HT-29 (cell line): ENCODE data around the gene TEX22. TPM values are rescaled to one million over a fixed set of nuclear protein-coding genes. Genes with fewer than 3 reads are reported as not detected.
"Not testable (repeated sequence)": the region's sequence is repeated elsewhere in the genome, so short reads cannot be mapped to it uniquely, and the experiment has no call there.

Source experiments
- DNase-seq: peaks from one replicate; pipeline ENCODE4 v3.0.0-alpha.2; 2015; ENCODE audit warnings: low spot score
- total RNA-seq: library from RNA; depleted of rRNA; stranded (reverse); fragments of >200 nt; shearing (Covaris generic); gene quantifications from 2 replicates; pipeline ENCODE4 v1.2.3, GENCODE V29; 2014; rRNA removed

TEX22 gene, protein sequence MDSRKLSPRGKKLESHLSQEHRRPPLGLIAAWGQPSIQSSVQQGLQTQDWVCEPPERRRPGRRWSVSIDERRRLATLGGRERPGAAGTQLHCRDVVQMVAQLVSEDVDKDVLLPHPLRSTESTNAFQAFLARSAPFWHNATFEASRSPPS
- total RNA-seq, result not detected in 2 replicates

DNA sequence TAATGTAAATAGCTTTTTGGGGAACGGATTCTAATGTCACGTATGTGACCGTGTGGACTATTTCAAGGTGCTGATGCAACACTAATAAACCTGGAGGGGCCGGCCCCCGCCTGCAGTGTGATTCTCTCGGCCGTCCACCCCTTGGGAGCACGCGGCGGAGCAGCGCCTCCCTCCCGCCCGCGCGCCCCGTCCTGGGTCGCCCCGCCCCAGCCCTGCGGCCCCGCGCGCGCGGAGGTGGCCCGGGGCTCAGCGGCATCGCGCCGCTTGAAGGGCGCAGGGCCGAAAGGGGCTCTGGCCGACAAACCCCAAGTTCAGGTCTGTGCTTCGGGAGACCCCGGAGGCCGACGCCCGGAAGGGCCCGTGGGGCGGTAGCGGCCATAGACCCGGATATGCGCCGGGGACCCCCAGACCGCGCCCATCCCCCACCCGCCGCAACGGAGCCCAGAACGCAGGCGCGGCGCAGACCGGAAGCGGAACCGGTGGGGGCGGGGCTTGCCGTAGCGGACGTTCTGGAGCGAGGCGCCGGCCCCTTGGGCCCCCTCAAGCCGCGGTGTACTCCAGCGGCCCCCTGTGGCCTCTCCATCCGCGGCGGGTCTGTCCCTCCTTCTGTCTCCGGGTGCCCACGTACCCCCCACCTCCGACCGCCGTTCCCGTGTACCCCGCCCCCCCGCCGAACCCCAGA, at the start of gene TEX22:
Gene TEX22, plus strand, starts transcription at position 495 of the 682 bp plus-strand sequence. CDS start 803 bp downstream, outside the sequence.
- DNase-seq, result peak; percentile 69

DNA sequence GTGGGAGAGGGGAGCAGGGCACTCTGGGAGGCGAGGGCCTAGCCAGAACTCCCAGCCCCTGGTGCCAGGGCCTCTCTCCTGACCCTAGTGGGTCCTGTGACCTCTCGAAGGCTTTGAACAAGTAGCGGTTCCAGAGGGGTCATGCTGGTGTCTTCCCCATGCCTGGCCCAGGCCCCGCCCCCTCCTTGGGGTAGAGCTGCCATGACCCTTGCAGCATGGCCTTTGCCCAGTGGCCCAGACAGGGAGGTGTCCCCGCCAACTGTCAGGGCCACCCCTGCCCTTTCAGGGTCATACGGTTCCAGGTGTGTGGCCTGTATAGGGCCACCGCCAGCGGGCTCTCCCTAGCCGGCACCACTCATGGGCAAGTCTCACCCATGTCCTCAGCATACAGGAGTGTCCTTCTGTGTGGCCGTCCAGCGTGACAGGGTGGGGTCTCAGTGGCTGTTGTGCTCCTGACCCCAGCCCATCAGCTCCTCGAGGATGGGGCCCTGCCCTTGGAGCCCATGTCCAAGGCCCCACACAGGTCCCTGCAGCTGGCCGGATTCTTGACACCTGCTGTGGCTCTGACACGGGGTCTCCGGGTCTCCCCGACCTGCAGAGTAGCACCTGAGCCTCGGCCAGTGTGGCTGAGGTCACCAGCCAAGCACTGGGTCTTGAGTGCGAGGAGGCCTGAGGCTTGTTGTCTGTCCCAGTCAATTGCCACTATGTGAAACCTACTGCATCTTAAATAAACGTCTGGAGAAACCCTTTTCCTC, 49.2 kb upstream of the TEX22 start:
- no peak for DNase-seq

DNA sequence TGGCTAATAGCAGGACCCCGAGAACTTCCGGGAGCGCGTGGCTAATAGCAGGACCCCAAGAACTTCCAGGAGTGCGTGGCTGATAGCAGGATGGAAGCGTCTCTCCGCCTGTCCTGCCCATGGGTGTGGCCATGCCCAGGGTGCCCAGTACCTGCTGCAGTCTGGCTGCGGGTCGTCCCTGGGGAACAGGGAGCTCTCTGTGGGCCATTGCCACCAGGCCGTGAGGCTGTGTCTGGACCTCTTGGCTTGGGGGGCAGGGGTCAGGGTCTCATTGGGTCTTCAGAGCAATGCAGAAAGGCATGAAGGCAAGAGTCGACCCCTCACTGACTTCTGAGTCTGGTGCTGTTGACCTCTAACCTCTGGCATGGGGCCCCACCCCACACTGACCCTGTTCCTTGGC, 48.3 kb upstream of the TEX22 start:
- DNase-seq, result no peak

DNA sequence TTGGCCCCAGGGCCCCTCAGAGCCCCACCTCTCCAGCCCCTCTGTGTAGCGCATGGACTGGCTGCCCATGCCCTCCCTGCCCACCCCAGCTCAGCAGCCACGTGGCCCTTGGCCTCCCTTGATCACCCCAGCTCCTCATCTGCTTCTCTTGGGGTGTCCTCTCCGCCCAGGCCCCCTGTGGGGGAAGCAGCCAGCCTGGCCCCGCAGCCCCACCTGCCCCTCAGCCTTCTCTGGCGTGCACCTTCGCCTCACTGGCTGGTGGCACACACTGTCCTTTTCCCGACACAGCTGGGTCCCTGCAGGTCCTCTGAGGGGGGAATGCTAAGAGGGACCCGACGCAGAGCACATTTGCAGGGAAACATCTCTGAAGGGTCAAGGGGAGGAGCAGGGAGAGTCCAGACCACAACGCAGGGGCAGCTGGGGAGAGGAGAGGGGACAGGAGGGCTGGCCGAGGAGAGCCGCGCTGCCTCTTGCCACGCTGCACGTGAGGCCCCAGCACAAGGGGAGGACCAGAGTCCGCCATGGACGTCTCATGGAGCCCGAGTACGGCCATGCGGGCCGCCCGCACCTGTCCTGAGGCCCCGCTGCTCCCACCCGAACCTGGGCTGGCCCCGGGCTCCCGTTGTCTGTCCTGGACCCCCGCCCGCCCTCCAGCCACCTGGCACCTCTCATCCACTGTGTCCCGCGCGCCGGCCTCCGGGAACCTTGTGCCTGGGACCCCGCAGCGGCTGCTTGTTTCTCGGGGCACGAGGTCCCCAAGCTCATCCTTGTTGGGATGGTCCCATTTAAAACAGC, 47.7 kb upstream of the TEX22 start:
- DNase-seq, result no peak

DNA sequence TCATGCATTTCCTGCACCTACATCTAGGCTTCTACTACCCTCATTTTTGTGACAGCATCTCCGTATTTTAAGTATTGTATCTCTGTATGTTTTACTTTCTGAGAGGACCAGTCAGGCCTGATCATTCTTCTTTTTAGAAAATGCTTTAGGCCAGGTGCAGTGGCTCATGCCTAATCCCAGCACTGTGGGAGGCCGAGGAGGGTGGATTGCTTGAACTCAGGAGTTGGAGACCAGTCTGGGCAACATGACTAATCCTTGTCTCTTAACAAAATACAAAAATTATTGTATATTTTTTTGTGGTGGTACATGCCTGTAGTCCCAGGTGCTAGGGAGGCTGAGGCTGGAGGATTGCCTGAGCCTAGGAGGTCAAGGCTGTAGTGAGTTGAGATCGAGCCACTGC, 46.9 kb upstream of the TEX22 start:
- no peak for DNase-seq

DNA sequence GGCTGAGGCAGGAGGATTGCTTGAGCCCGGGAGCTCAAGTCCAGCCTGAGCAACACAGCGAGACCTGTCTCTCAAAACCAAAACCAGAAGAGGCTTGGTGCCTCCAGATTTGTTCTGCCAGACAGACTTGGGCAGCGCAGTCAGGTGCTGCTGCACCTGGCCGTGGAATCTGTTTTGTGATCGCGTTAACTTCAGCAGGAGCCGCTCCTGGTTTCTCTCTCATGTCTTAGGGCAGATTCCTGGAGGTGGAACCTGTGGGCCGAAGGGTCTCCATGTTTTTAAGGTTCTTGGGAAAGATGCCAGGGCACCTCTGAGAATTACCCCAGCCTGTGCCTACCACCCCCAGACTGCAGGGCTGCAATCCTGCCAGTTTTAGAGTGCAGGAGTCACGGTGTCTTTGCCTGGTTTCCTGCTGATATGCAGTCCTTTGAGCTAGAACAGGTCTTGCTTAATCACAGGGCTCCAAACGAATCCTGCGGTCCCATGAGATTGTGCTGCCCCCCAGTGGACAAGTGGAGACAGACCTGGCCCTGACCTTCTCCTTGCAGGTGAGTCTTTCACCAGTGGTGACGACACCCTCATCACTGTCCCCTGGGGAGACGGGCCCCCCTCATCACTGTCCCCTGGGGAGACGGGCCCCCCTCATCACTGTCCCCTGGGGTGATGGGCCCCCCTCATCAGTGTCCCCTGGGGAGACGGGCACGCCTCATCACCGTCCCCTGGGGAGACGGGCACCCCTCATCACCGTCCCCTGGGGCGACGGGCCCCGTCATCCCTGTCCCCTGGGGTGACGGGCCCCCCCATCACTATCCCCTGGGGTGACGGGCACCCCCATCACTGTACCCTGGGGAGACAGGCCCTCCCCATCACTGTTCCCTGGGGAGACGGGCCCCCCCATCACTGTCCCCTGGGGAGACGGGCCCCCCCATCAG, 46.2 kb upstream of the TEX22 start:
- peak; percentile 88 for DNase-seq

DNA sequence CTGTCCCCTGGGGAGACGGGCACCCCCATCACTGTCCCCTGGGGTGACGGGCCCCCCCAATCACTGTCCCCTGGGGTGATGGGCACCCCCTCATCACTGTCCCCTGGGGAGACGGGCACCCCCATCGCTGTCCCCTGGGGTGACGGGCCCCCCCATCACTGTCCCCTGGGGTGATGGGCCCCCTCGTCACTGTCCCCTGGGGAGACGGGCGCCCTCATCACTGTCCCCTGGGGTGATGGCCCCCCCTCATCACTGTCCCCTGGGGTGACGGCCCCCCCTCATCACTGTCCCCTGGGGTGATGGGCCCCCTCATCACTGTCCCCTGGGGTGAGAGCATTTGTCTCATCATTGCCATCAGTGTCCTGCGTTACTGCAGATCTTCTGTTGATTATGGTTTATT, 45.2 kb upstream of the TEX22 start:
- DNase-seq, result no peak

DNA sequence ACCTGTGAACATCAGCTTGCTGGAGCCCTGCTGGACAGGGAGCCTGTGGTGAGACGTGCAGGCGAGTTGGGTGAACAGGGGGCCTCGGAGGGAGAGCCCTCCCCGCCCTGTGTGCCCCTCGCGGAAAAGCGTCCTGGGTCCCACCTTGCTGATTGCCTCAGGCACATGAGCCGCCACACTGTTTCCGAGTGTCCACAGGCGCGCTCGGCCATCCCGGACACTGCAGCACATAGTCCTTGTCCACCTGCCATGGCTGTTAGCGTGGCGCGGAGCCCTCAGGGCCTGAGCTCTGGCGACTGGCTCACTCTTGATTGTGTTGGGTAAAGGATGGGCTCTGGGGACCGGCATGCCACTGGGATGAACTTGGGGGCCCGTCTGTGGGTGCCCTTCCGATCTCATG, 43.8 kb upstream of the TEX22 start:
- DNase-seq, result no peak

DNA sequence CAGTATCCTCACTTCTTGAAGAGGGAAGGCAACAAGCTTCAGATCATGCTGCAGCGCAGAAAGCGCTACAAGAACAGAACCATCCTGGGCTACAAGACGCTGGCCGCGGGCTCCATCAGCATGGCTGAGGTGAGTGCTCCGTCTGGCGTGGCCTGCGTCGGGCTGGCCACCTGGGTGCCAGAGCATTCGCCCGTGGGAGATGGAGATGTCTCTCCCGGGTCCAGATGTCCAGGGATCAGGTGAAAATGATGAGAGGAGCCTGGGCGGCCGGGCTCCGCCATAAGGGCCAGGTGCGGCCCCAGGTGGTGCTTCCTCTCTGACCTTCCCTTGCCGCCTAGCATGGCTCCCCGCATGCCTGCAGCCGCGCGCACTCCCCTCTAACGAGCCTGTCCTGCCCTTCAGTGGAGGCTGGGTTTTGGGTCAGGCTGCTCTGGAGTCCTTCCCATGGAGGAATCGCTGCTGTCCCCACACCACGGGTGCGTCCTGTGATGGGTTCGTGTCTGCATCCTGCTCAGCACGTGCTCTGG, 43.2 kb upstream of the TEX22 start:
- DNase-seq, result no peak

DNA sequence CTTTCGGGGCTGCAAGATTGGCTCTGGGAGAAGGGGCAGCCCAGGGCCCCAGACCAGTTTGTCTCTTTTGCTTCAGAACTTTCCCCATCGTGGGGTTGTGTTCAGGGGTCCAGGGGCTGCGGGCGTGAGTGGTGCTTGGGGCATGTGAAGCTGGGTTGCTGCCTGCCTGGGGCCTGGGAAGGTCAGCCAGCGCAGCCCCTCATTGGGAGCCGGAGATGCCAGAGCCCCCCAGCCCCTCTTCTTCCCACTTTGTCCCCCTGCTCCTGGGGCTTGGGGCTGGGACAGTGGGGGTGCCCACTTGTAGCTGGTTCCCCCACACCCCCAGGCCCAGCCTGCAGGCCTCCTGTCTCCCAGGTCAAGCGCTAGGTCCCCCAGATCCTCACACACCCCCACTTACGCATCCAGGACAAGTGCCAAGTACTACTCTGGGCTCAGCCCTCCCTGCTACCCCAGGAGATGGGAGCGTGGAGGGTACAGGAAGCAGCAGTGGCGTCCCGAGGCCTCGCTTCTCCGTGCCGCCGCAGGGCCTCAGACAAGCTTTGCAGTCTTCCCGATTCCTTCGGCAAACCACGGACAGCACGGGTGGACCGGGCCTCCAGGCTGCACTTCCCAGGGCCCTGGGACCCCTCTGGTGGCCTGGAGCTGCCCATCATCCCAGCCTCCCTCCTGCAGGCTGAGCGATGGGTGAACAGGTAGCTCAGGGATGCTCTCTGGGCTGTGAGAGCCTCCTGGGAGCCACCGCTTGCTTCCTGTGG, 42.3 kb upstream of the TEX22 start:
- DNase-seq, result no peak

DNA sequence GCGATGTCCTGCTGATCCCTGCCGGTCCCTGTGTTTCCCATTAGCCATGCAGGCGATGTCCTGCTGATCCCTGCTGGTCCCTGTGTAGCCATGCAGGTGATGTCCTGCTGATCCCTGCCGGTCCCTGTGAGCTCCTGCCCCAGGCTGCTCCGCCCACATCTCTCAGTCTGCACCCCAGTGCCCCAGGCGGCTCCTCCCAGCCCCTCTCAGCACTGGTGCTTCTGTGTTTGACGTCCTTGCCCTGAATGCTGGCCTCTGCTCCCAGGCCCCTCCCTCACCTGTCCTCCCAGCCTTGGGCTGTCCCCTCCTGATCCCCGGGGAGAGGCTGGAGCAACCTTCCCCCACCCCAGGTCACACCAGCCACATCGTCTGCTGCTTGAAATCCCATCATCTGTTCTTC, 41.4 kb upstream of the TEX22 start:
- no peak for DNase-seq

DNA sequence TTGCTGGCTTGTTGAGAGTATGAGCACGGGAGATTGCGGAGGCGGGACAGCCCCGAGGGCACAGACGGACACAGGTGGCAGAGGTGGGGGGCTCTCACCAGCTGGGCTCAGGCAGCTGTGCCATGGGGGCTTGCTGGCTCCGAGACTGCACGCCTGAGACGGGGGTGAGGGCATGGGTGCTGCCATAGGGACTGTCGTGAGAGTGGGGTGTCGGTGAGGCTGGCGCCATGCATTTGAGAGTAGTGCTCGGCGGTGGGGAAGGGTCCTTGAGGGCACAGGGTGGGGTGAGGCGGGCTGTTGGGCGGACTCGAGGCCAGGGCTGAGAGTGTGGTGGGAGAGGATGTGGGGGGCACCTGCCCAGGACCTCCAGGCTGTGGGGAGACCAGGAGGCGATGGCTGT, 40.7 kb upstream of the TEX22 start:
- DNase-seq, result no peak

DNA sequence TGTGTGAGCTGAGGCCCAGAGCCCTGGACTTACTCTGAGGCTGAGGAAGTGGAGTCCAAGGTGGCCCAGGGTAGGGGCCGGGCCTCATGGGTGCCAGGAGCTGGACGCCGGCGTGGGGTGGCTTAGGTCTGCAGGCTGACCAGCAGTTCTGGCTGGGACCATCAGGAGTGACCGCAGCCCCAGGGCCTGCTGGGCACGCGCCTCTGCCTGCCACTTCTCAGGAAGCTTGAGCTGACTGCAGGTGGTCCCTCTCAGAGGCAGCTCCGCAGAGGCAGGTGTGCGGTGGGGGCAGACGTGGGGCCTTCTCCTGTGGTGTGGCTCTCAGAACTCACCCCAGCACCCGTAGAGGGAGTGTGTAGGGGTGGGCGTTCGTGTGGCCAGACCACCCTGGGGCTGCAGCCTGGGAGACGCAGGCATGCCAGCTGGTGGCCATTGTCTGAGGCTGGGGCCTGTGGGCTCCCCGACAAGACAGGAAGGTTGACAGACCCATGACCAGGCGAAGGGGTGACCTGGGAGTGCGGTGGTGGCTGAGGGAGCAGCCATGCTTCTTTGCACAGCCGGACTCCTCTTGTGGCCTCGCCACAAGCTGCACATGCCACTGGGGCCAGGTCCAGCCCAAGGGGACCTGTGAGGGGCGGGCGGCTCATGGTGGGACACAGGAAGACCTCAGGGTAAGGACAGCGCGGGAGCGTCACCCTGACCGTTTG, 40.0 kb upstream of the TEX22 start:
- no peak for DNase-seq

DNA sequence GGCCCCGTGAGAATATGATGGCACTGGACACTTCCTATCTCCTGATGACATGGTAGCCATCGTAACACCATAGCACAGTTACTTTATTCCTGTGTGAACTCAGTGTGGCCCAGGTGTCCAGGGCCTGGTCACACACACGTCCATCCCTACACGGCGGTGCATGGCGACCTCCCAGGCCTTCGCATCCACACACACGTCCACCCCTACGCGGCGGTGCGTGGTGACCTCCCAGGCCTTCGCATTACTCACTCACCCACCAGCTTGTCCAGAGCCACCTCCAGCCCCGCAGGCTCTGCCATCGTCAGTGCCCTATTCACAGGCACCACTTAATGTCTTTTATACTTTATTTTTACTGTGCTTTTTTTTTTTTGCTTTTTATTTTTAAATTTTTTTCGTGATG, 39.4 kb upstream of the TEX22 start:
- no peak for DNase-seq

DNA sequence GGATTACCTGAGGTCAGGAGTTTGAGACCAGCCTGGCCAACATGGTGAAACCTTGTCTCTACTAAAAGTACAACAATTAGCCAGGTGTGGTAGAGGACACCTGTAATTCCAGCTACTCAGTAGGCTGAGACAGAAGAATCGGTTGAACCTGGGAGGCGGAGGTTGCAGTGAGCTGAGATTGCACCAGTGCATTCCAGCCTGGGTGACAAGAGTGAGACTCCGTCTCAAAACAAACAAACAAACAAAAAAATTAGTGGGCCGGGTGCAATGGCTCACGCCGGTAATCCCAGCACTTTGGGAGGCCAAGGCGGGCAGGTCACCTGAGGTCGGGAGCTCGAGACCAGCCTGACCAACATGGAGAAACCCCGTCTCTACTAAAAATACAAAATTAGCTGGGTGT, 36.9 kb upstream of the TEX22 start:
- DNase-seq, result not testable (repeated sequence)

DNA sequence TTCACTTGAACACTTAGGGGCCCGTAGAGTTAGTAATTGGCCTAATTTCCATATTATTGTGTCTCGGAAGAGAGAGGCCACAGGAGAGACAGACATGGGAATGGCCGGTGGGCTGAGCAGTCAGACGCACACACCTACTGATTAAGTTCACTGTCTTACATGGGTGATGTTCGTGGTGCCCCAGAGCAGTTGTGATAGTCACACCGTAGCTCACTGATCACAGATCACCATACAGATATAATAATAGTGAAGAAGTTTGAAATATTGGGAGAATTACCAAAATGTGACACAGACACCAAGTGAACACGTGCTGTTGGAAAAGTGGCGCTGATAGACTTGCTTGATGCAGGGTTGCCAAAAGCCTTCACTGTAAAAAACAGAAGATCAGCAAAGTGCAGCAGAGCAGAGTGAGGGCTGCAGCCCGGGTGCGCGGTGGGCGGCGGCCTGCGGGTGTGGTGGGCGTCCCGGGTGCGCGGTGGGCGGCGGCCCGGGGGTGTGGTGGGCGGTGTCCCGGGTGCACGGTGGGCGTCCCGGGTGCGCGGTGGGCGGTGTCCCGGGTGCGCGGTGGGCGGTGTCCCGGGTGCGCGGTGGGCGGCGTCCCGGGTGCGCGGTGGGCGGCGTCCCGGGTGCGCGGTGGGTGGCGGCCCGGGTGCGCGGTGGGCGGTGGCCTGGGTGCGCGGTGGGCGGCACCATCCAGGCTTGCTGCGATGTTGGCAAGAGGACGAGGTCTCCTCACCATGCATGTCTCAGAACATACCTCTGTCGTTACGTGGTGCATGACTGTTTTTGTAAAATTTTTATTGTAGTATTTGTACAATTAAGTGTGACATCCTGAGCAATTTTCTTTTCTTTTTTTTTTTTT, 34.3 kb upstream of the TEX22 start:
- no peak for DNase-seq

DNA sequence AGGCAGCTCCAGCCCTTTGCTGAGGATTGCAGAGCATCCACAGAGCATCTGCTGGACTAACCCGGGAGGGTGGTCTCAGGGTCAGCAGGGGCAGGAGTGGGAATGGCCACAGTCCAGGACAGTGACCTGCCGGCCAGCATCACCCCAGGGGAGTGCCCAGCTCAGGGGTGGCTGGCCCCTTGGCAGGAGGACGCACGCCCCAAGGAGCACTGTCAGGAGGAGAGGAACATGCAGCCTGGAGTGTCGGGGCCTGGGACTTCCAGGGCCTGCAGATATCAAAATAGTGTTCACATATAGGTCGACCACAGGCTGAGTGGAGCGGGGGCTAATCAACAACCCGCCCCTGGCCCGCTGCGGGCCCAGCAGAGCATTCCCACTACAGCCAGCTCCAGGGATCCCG, 33.2 kb upstream of the TEX22 start:
- no peak for DNase-seq

DNA sequence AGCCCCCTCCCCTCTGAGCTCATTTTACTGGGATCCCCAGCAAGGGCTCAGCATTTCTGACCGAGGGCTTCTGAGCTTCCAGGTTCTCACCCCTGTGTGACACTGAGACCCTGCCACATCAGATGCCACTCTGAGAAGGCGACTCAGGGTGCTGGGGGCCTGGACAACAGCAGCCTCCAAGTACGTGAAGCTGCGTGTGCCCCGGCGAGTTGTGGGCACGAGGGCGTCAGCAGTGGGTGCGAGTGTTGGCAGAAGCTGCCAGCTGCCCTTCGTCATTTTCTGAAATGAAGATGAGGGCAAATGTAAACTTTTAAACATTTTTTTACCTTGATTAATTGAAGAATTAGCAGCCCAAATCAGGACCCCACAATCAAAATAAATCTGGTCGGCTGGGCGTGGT, 32.7 kb upstream of the TEX22 start:
- no peak for DNase-seq
